ENCODE results near the gene TOX2.

Gene TOX2

GRCh38 chr20:44113618-44114376 is 199.1 kb downstream of the TOX2 start:
- no peak for DNase-seq

- no peak for DNase-seq
These were observed 200.5 kb downstream of the TOX2 start for GRCh38 chr20:44115181-44115580.

GRCh38 chr20:44115762-44116644 is 201.4 kb downstream of the TOX2 start:
- DNase-seq, result no peak

GRCh38 chr20:44117296-44118184 is 202.9 kb downstream of the TOX2 start:
- no peak for DNase-seq

GRCh38 chr20:44118185-44119033 is 203.8 kb downstream of the TOX2 start:
- no peak for DNase-seq
